Neural progenitor cell (in vitro differentiated cells): Measurements from ENCODE around the gene WDR75.

ENCODE experiments used
- CTCF ChIP-seq: fragments of 200-600 bp; sonication (generic); IDR thresholded peaks from 2 replicates; pipeline ENCODE4 v1.5.1; 2017; ENCODE audit warnings: antibody characterized with exemption, mild to moderate bottlenecking
- EZH2 ChIP-seq: fragments of 200-600 bp; sonication (generic); IDR thresholded peaks from 2 replicates; pipeline ENCODE4 v1.6.1; 2017; ENCODE audit warnings: antibody characterized with exemption, mild to moderate bottlenecking, moderate library complexity
- EZH2phosphoT487 ChIP-seq: fragments of 200-600 bp; sonication (generic); IDR thresholded peaks from 2 replicates; pipeline ENCODE4 v1.6.1; 2017; ENCODE audit warnings: antibody characterized with exemption

GRCh38 chr2:189421644-189422043 lies 19.6 kb upstream of the WDR75 start:
- TF ChIP-seq CTCF: no peak
- no peak for TF ChIP-seq EZH2
- no peak for TF ChIP-seq EZH2phosphoT487
